PC-9 (cell line): ENCODE data around the gene ANGPTL3. TPM values are rescaled to one million over a fixed set of nuclear protein-coding genes. Genes with fewer than 3 reads are reported as not detected.

Experiments used
- BruUV-seq: library from RNA; stranded (reverse); fragments of 400-500 nt; replicated peaks from 2 replicates; lab custom pipeline; 2021; lab: Mats Ljungman, UMichigan
- CTCF ChIA-PET: fragments of 300-600 bp; sonication (Branson Sonifier 250); formaldehyde crosslinking; loops from one replicate; lab custom pipeline; 2022; ENCODE audit warnings: antibody characterized with exemption; lab: Charles Lee
- POLR2A ChIA-PET: fragments of 300-600 bp; sonication (Branson Sonifier 250); formaldehyde crosslinking; loops from one replicate; lab custom pipeline; 2022; ENCODE audit warnings: antibody characterized with exemption; ENCODE audit not compliant: unreplicated experiment; lab: Charles Lee
- DNase-seq, 2 experiments: peaks; one replicate each; pipeline versions ENCODE4 v3.0.0 to v3.0.0-alpha.2; 2015 to 2022; ENCODE audit warnings: mixed read lengths in 1 of 2
- H2AFZ ChIP-seq: fragments of 200-600 bp; sonication (generic); 2 replicates; pipeline ENCODE4 v1.8.1; 2017; ENCODE audit warnings: antibody characterized with exemption
- H3F3A ChIP-seq: fragments of 200-600 bp; sonication (generic); 2 replicates; pipeline ENCODE4 v1.8.1; 2017; ENCODE audit warnings: antibody characterized with exemption, mild to moderate bottlenecking, low read depth; ENCODE audit not compliant: insufficient read depth
- H3K27ac ChIP-seq: fragments of 200-600 bp; sonication (generic); 2 replicates; pipeline ENCODE4 v1.6.1; 2016; ENCODE audit warnings: mixed run types
- H3K27me3 ChIP-seq: fragments of 200-600 bp; sonication (generic); 2 replicates; pipeline ENCODE4 v1.6.1; 2016; ENCODE audit warnings: low read depth, mixed run types; ENCODE audit not compliant: insufficient read depth
- H3K36me3 ChIP-seq: fragments of 200-600 bp; sonication (generic); 2 replicates; pipeline ENCODE4 v1.6.1; 2016; ENCODE audit warnings: low read depth, mixed run types
- H3K4me1 ChIP-seq: fragments of 200-600 bp; sonication (generic); replicated peaks from 2 replicates; pipeline ENCODE4 v1.6.1; 2016; ENCODE audit warnings: mixed run types; ENCODE audit not compliant: insufficient read depth
- H3K4me2 ChIP-seq: fragments of 200-600 bp; sonication (generic); 2 replicates; pipeline ENCODE4 v1.6.1; 2017; ENCODE audit warnings: mixed run types
- H3K4me3 ChIP-seq: fragments of 200-600 bp; sonication (generic); 2 replicates; pipeline ENCODE4 v1.6.1; 2016; ENCODE audit warnings: mixed run types
- H3K79me2 ChIP-seq: fragments of 200-600 bp; sonication (generic); 2 replicates; pipeline ENCODE4 v1.6.1; 2017; ENCODE audit warnings: low read depth, mixed run types
- H3K9me2 ChIP-seq: fragments of 200-600 bp; sonication (generic); 2 replicates; pipeline ENCODE4 v1.8.1; 2017; ENCODE audit warnings: mild to moderate bottlenecking; ENCODE audit not compliant: insufficient read depth
- H3K9me3 ChIP-seq: fragments of 200-600 bp; sonication (generic); 2 replicates; pipeline ENCODE4 v1.8.1; 2016; ENCODE audit warnings: low read depth; ENCODE audit not compliant: insufficient read depth
- H4K20me1 ChIP-seq: fragments of 200-600 bp; sonication (generic); 2 replicates; pipeline ENCODE4 v1.8.1; 2017; ENCODE audit not compliant: insufficient read depth
- CTCF ChIP-seq: fragments of 200-600 bp; sonication (generic); conservative IDR thresholded peaks from 2 replicates; pipeline ENCODE4 v1.6.1; 2017; ENCODE audit warnings: mixed run types, antibody characterized with exemption, mild to moderate bottlenecking, moderate library complexity
- EZH2 ChIP-seq: fragments of 200-600 bp; sonication (generic); IDR thresholded peaks from 2 replicates; pipeline ENCODE4 v1.8.0; 2017; ENCODE audit warnings: antibody characterized with exemption, low read depth
- intact Hi-C: fragments of 100-400 bp; cut with micrococcal nuclease; formaldehyde crosslinking; loops from one replicate; pipeline ENCODE4 v1.10.0; 2022; ENCODE audit not compliant: unreplicated experiment
- total RNA-seq: library from RNA; stranded (reverse); gene quantifications from 2 replicates; pipeline ENCODE4 v1.2.3, GENCODE V29; 2021

The ANGPTL3 gene
- total RNA-seq, 1 experiment from 2014 or later: not detected

DNA sequence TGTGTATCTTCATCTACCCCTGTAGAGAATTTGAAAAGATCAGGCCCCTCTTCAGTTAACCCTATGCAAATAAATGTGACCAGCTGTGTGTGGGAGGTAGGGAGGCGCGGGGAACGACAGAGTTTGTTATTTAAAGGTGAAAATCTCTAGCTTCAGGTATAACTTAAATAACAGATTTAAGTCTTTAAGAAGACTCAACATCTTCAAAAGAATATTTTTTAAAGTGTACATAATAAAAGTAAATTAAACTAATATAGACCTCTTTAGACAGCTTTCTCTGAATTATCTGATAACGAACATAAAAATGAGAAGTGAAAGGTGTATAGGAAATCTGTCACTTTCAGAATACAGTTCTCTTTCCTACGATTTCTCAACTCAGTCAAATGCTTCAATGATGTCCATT, 16.0 kb downstream of the ANGPTL3 start:
- H4K20me1 ChIP-seq: no peaks in the 10 kb centered on the region
- H3K27me3 ChIP-seq: no peaks in the 10 kb centered on the region
- H3K79me2 ChIP-seq: no peaks in the 10 kb centered on the region
- 0 out of 2 replicates have a peak, but pooled peaks cover 4% of the 10 kb centered on the region for H3K9me3 ChIP-seq
- ChIA-PET CTCF (no interaction called here), POLR2A (no interaction called here)
- no TSS peak for BruUV-seq
- no peaks in the 10 kb centered on the region for H3K9me2 ChIP-seq
- H3K4me3 ChIP-seq: no peak overlapping the region
- no peak overlapping the region for H2AFZ ChIP-seq
- no peak for DNase-seq
- H3K4me2 ChIP-seq: no peak overlapping the region
- no peaks in the 10 kb centered on the region for H3K4me1 ChIP-seq
- no peak overlapping the region for H3K27ac ChIP-seq
- H3K36me3 ChIP-seq: peaks cover 7% of the 10 kb centered on the region; the same call in 1 of the 2 replicates
- no peak for TF ChIP-seq EZH2
- TF ChIP-seq CTCF: no peak
- intact Hi-C loops: loop anchor here (10.0 kb wide), 1 partner anchor 111 kb away; no protein-coding TSS in a partner anchor
- H3F3A ChIP-seq: no peaks in the 10 kb centered on the region

DNA sequence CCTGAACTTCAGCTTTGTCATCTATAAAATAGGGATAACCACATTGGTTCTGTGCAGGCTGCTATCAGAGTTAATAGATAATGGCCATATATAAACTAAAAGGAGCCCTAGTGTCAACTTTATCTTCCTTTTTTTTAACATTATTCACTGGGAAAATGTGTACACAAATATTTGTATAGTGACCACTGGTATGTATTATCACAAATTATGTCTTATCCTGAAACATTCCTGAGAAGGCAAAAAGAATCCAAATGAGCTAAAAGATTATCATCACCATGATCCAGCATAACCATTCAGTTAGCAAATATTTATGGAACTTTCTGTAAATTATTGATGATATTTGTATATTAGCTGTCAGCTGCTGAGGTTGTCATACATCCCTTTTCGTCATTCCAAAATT, 16.6 kb downstream of the ANGPTL3 start:
- ChIA-PET POLR2A (no interaction called here), CTCF (no interaction called here)
- intact Hi-C loops: loop anchor here (10.0 kb wide), 1 partner anchor 111 kb away; no protein-coding TSS in a partner anchor
- TF ChIP-seq CTCF: no peak
- TF ChIP-seq EZH2: no peak
- Histone ChIP-seq H3K4me2 (no peak overlapping the region), H4K20me1 (no peaks in the 10 kb centered on the region), H3K9me2 (no peaks in the 10 kb centered on the region), H3F3A (no peaks in the 10 kb centered on the region), H3K79me2 (no peaks in the 10 kb centered on the region), H3K36me3 (peaks cover 7% of the 10 kb centered on the region; the same call in 1 of the 2 replicates), H3K4me3 (no peak overlapping the region), H3K27me3 (no peaks in the 10 kb centered on the region), H3K9me3 (0 out of 2 replicates have a peak, but pooled peaks cover 4% of the 10 kb centered on the region), H3K4me1 (no peaks in the 10 kb centered on the region), H2AFZ (no peak overlapping the region), H3K27ac (no peak overlapping the region)
- DNase-seq: no peak
- BruUV-seq: no TSS peak

GRCh38 chr1:62621907-62622306, 24.6 kb downstream of the ANGPTL3 start:
- Histone ChIP-seq H4K20me1 (no peaks in the 10 kb centered on the region), H3K4me2 (no peak overlapping the region), H3K36me3 (no peaks in the 10 kb centered on the region; the same call in 1 of the 2 replicates), H3K4me1 (peaks cover 15% of the 10 kb centered on the region), H3K79me2 (no peaks in the 10 kb centered on the region), H2AFZ (no peak overlapping the region), H3K4me3 (no peak overlapping the region), H3K27me3 (no peaks in the 10 kb centered on the region), H3F3A (no peaks in the 10 kb centered on the region), H3K27ac (peak overlapping the region; percentile 53), H3K9me3 (no peaks in the 10 kb centered on the region), H3K9me2 (no peaks in the 10 kb centered on the region)
- intact Hi-C loops: no loop called here
- CTCF ChIA-PET: no interaction called here
- TF ChIP-seq EZH2: no peak
- TF ChIP-seq CTCF: no peak
- BruUV-seq: no TSS peak
- DNase-seq: peak; percentile 9 to 85
- POLR2A ChIA-PET: no interaction called here
